HEK293 (cell line): ENCODE results near the gene BORCS8.

Experiments used
- CTCF ChIA-PET: fragments of 350-600 bp; formaldehyde crosslinking; extraction: SDS; loops from one replicate; lab custom pipeline; 2021; ENCODE audit warnings: antibody characterized with exemption; lab: Yijun Ruan, JAX
- POLR2A ChIA-PET: fragments of 300-600 bp; formaldehyde crosslinking; extraction: SDS; loops from one replicate; lab custom pipeline; 2020; ENCODE audit warnings: antibody characterized with exemption, inconsistent platforms; lab: Yijun Ruan, JAX
- H3K27ac ChIP-seq: fragments of 200-500 bp; sonication (Bioruptor generic); 2 replicates; pipeline ENCODE4 v1.5.1; 2014; ENCODE audit warnings: low read depth, low read length, control low read depth, inconsistent platforms; ENCODE audit errors: extremely low read depth
- H3K36me3 ChIP-seq, 2 experiments: fragments of 200-500 bp in 1 of 2; sonication (Bioruptor generic) in 1 of 2; 1 replicate in 1 of 2; 2 replicates in 1 of 2; pipeline ENCODE4 v1.5.1; 2014 to 2017; ENCODE audit warnings: inconsistent platforms in 2 of 2, low read length in 2 of 2; ENCODE audit not compliant: control insufficient read depth in 2 of 2, insufficient read depth in 1 of 2
- H3K4me1 ChIP-seq: fragments of 200-500 bp; sonication (Bioruptor generic); 2 replicates; pipeline ENCODE4 v1.5.1; 2014; ENCODE audit warnings: mild to moderate bottlenecking, low read length, inconsistent platforms; ENCODE audit not compliant: control insufficient read depth, insufficient read depth
- H3K4me3 ChIP-seq: 2 replicates; pipeline ENCODE4 v1.5.1; 2011; ENCODE audit warnings: low read depth, mild to moderate bottlenecking, control low read depth, low read length, moderate library complexity
- H3K9me3 ChIP-seq: fragments of 200-500 bp; sonication (Bioruptor generic); 2 replicates; pipeline ENCODE4 v1.5.1; 2014; ENCODE audit warnings: low read depth, low read length, inconsistent platforms; ENCODE audit not compliant: control insufficient read depth, insufficient read depth
- KLF1 ChIP-seq: fragments of 450-650 bp; formaldehyde crosslinking; IDR thresholded peaks from 2 replicates; pipeline ENCODE4 v1.5.1; 2016; ENCODE audit warnings: missing biosample characterization, missing genetic modification characterization
- SCRT2 ChIP-seq: fragments of 450-650 bp; formaldehyde crosslinking; IDR thresholded peaks from 2 replicates; pipeline ENCODE4 v1.5.1; 2016; ENCODE audit warnings: missing biosample characterization, missing genetic modification characterization
- ZFP3 ChIP-seq: fragments of 450-650 bp; formaldehyde crosslinking; IDR thresholded peaks from 2 replicates; pipeline ENCODE4 v1.5.1; 2016; ENCODE audit warnings: low read depth, missing biosample characterization, missing genetic modification characterization
- ZFP37 ChIP-seq: fragments of 450-650 bp; formaldehyde crosslinking; IDR thresholded peaks from 2 replicates; pipeline ENCODE4 v1.5.1; 2016; ENCODE audit warnings: missing biosample characterization, missing genetic modification characterization
- ZNF16 ChIP-seq: fragments of 450-650 bp; formaldehyde crosslinking; IDR thresholded peaks from 2 replicates; pipeline ENCODE4 v1.5.1; 2016; ENCODE audit warnings: low read depth, missing biosample characterization, missing genetic modification characterization
- ZNF335 ChIP-seq: fragments of 450-650 bp; formaldehyde crosslinking; conservative IDR thresholded peaks from 2 replicates; pipeline ENCODE4 v1.5.1; 2016; ENCODE audit warnings: missing biosample characterization, missing genetic modification characterization
- ZNF391 ChIP-seq: fragments of 450-650 bp; formaldehyde crosslinking; IDR thresholded peaks from 2 replicates; pipeline ENCODE4 v1.5.1; 2016; ENCODE audit warnings: low read depth, missing biosample characterization, missing genetic modification characterization, borderline replicate concordance
- ZNF423 ChIP-seq: fragments of 450-650 bp; formaldehyde crosslinking; IDR thresholded peaks from 2 replicates; pipeline ENCODE4 v1.5.1; 2016; ENCODE audit warnings: missing biosample characterization, missing genetic modification characterization
- ZNF426 ChIP-seq: fragments of 450-650 bp; formaldehyde crosslinking; IDR thresholded peaks from 2 replicates; pipeline ENCODE4 v1.5.1; 2017; ENCODE audit warnings: missing biosample characterization, missing genetic modification characterization, mild to moderate bottlenecking, inconsistent platforms, moderate library complexity
- ZNF473 ChIP-seq: fragments of 450-650 bp; formaldehyde crosslinking; IDR thresholded peaks from 2 replicates; pipeline ENCODE4 v1.5.1; 2017; ENCODE audit warnings: missing biosample characterization, missing genetic modification characterization
- ZNF521 ChIP-seq: fragments of 450-650 bp; formaldehyde crosslinking; IDR thresholded peaks from 2 replicates; pipeline ENCODE4 v1.5.1; 2017; ENCODE audit warnings: missing biosample characterization, mild to moderate bottlenecking, missing genetic modification characterization
- ZNF623 ChIP-seq: fragments of 450-650 bp; formaldehyde crosslinking; IDR thresholded peaks from 2 replicates; pipeline ENCODE4 v1.5.1; 2016; ENCODE audit warnings: missing biosample characterization, missing genetic modification characterization
- ZNF777 ChIP-seq: fragments of 450-650 bp; formaldehyde crosslinking; IDR thresholded peaks from 2 replicates; pipeline ENCODE4 v1.5.1; 2017; ENCODE audit warnings: missing biosample characterization, missing genetic modification characterization, borderline replicate concordance
- TF ChIP-seq, protein P1 (sequence below): fragments of 450-650 bp; formaldehyde crosslinking; IDR thresholded peaks from 2 replicates; pipeline ENCODE4 v1.5.1; 2016; ENCODE audit warnings: missing biosample characterization, missing genetic modification characterization
- TF ChIP-seq, protein P2 (sequence below): fragments of 450-650 bp; formaldehyde crosslinking; IDR thresholded peaks from 2 replicates; pipeline ENCODE4 v1.5.1; 2017; ENCODE audit warnings: missing biosample characterization, mild to moderate bottlenecking, missing genetic modification characterization, moderate library complexity
- TF ChIP-seq, protein P3 (sequence below): fragments of 450-650 bp; formaldehyde crosslinking; IDR thresholded peaks from 2 replicates; pipeline ENCODE4 v1.5.1; 2016; ENCODE audit warnings: missing biosample characterization, missing genetic modification characterization

Gene BORCS8

DNA sequence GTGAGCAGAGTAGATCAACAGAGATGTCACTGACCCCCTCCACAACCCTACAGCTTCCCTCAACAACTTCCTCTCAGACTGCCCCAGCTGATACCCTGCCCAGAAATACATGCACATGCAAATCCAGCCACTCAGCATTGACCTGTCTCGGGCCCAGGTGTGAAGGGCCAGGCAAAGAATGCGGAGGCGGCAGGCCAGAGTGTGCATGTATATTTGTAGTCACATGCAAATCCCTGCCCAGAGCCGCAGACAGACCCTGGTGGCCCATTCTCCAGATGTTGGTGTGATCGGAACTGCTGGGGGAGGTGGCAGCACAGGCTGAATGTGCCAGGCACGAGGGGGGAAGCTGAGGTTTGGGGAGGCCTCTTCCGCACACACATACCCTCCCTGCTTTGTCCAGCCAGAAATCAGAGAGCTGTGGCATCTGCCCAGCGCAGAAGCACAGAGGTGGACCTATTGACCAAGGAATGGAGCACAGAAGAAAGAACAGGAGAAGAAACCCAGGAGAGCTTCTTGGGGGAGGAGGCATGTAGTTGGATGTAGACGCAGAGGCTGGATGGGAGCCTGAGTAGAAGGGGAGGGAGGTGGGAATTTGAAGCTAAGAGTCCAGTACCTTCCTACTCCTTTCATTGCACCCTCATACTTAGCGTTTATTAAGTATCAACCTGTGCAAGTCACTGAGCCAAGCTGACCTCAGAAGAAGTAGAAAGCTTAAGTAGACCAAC, 36.3 kb downstream of the BORCS8 start:
- TF ChIP-seq ZNF391 (tag by site-specific recombination) (no peak), ZNF335 (tag by site-specific recombination) (no peak), ZNF423 (tag by site-specific recombination) (no peak), ZNF623 (no peak), ZFP37 (tag by site-specific recombination) (no peak), KLF1 (tag by site-specific recombination) (no peak), ZNF473 (tag by site-specific recombination) (no peak), ZNF426 (tag by site-specific recombination) (no peak), ZNF777 (tag by site-specific recombination) (no peak)
- TF ChIP-seq, protein P1, sequence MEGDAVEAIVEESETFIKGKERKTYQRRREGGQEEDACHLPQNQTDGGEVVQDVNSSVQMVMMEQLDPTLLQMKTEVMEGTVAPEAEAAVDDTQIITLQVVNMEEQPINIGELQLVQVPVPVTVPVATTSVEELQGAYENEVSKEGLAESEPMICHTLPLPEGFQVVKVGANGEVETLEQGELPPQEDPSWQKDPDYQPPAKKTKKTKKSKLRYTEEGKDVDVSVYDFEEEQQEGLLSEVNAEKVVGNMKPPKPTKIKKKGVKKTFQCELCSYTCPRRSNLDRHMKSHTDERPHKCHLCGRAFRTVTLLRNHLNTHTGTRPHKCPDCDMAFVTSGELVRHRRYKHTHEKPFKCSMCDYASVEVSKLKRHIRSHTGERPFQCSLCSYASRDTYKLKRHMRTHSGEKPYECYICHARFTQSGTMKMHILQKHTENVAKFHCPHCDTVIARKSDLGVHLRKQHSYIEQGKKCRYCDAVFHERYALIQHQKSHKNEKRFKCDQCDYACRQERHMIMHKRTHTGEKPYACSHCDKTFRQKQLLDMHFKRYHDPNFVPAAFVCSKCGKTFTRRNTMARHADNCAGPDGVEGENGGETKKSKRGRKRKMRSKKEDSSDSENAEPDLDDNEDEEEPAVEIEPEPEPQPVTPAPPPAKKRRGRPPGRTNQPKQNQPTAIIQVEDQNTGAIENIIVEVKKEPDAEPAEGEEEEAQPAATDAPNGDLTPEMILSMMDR (tag by site-specific recombination): no peak
- TF ChIP-seq, protein P2, sequence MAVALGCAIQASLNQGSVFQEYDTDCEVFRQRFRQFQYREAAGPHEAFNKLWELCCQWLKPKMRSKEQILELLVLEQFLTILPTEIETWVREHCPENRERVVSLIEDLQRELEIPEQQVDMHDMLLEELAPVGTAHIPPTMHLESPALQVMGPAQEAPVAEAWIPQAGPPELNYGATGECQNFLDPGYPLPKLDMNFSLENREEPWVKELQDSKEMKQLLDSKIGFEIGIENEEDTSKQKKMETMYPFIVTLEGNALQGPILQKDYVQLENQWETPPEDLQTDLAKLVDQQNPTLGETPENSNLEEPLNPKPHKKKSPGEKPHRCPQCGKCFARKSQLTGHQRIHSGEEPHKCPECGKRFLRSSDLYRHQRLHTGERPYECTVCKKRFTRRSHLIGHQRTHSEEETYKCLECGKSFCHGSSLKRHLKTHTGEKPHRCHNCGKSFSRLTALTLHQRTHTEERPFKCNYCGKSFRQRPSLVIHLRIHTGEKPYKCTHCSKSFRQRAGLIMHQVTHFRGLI (tag by site-specific recombination): no peak
- TF ChIP-seq, all 188 proteins: peak for 0
- ChIA-PET CTCF (interaction anchor here (0.5 to 6.3 kb wide), 6 partner anchors 9 to 179 kb away, joined by 3 to 47 read pairs (median 4); no protein-coding TSS in a partner anchor), POLR2A (interaction anchor here (1.6 kb wide), 1 partner anchor 10 kb away, joined by 6 read pairs; no protein-coding TSS in a partner anchor)
- H3K36me3 ChIP-seq: no peaks in the 10 kb centered on the region
- H3K4me3 ChIP-seq: no peak overlapping the region
- H3K27ac ChIP-seq: no peak overlapping the region
- H3K9me3 ChIP-seq: no peaks in the 10 kb centered on the region
- H3K4me1 ChIP-seq: no peaks in the 10 kb centered on the region

DNA sequence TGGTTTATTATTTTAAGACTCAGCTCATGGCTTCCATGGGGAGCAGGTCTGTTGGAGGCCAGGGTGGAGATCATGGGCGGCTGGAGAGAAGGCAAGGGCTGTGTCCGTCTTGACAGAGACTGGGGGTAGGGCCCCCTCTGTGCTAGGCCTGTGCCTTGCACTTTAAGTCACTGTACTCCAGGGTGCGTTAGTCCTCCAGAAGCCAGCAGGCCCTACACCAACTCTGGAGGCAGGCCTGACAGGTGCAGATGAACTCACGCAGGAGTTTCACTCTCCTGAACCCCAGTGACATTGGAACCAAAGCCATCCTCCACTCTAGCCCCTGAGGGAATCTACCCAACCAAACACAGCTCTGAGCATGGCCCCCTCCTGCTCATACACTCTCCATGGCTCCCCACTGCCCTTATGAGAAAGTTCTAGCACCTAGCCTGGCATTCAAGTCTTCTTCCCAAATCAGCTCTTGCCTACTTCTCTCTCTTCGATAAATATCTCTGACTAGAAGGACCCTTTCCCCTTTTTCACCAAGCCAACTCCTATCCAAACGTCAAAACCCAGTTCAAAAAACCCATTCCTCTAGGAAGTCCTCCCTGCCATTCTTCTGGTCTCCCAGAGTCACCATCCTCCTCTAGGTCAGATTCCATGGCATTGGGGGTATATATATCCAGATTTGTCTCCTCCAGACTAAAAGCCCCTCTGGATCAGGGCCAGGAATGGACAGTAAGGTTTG, 37.0 kb downstream of the BORCS8 start:
- CTCF ChIA-PET: interaction anchor here (1.2 to 6.3 kb wide), 2 partner anchors 8 to 68 kb away, joined by 3 to 47 read pairs; no protein-coding TSS in a partner anchor
- POLR2A ChIA-PET: interaction anchor here (1.6 kb wide), 1 partner anchor 9 kb away, joined by 6 read pairs; no protein-coding TSS in a partner anchor
- Histone ChIP-seq H3K4me3 (no peak overlapping the region), H3K9me3 (no peaks in the 10 kb centered on the region), H3K4me1 (no peaks in the 10 kb centered on the region), H3K36me3 (no peaks in the 10 kb centered on the region; a peak in 1 of 3 replicates), H3K27ac (no peak overlapping the region)
- TF ChIP-seq ZFP3 (tag by site-specific recombination) (peak; percentile 97), ZNF16 (tag by site-specific recombination) (peak; percentile 44; the same call in 1 of the 2 replicates), SCRT2 (tag by site-specific recombination) (no peak)

DNA sequence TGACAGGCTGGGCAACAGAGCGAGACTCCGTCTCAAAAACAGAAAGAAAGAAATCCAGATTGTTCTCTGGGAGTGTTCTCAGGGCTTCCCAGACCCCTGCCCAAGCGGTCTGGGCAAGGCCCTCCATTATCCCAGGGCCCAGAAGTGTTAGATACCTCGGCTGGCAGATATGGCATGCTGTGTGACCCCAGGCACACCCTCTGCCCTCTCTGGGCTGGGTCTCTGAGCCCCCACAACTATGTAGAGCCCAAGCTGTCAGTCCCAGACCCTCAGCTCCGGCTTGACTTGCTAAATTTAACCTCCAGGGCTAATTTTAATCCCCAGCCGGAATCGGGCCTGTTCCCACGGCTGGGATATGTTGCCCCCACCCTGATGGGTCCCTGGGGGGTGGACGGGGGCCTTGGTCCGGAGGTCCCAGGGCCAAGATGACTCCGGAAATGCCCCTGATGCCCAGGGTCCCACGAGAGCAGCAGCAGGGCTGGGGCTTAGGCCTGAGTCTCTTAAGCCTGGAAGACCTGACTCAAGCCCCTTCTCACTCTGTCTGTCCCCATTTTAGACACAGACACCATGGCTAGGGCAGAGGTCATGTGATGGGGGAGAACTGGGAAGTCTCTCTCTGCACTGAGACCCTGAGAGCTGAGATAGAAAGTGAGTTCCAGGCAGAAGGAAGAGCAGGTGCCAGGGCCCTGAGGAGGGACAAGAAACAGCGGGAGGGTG, 39.1 kb downstream of the BORCS8 start:
- no peak overlapping the region for H3K27ac ChIP-seq
- no peak overlapping the region for H3K4me3 ChIP-seq
- H3K9me3 ChIP-seq: no peaks in the 10 kb centered on the region
- TF ChIP-seq, protein P3, sequence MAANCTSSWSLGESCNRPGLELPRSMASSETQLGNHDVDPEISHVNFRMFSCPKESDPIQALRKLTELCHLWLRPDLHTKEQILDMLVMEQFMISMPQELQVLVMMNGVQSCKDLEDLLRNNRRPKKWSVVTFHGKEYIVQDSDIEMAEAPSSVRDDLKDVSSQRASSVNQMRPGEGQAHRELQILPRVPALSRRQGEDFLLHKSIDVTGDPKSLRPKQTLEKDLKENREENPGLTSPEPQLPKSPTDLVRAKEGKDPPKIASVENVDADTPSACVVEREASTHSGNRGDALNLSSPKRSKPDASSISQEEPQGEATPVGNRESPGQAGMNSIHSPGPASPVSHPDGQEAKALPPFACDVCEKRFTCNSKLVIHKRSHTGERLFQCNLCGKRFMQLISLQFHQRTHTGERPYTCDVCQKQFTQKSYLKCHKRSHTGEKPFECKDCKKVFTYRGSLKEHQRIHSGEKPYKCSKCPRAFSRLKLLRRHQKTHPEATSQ (tag by site-specific recombination): no peak
- TF ChIP-seq ZNF521: no peak
- POLR2A ChIA-PET: no interaction called here
- CTCF ChIA-PET: interaction anchor here (1.1 to 1.6 kb wide), 2 partner anchors 13 to 22 kb away, joined by 6 to 7 read pairs; no protein-coding TSS in a partner anchor
- peaks cover 0 to 5% of the 10 kb centered on the region in 2 experiments; a peak in 2 of 3 replicates for H3K36me3 ChIP-seq
- no peaks in the 10 kb centered on the region for H3K4me1 ChIP-seq
